HCT116 (cell line): ENCODE results near the gene ABL1. TPM values are rescaled to one million over a fixed set of nuclear protein-coding genes. Genes with fewer than 3 reads are reported as not detected.

Source experiments
- ATAC-seq: fragments of 200-7000 bp; cut with Tn5 transposase; 2 replicates; pipeline ENCODE4 v1.9.1; 2020; ENCODE audit warnings: mild to moderate bottlenecking, moderate library complexity
- BruUV-seq: library from RNA; stranded (reverse); fragments of 400-500 nt; replicated peaks from 2 replicates; lab custom pipeline; 2021; lab: Mats Ljungman, UMichigan
- CTCF ChIA-PET: fragments of 300-600 bp; sonication (Branson Sonifier 250); formaldehyde crosslinking; loops from one replicate; lab custom pipeline; 2021; ENCODE audit warnings: antibody characterized with exemption; lab: Charles Lee
- POLR2A ChIA-PET: fragments of 300-600, 350-600 bp; sonication (Branson Sonifier 250); formaldehyde crosslinking; loops from one replicate; lab custom pipeline; 2021; ENCODE audit warnings: antibody characterized with exemption; lab: Charles Lee
- RAD21 ChIA-PET, 2 experiments: fragments of 300-600 bp; sonication (Branson Sonifier 250); formaldehyde crosslinking; loops; one replicate each; lab custom pipeline; 2023; ENCODE audit warnings: low total read pairs in 2 of 2; ENCODE audit not compliant: uncharacterized antibody in 2 of 2, unreplicated experiment in 2 of 2, low non-redundant PET in 1 of 2; lab: Charles Lee
- DNase-seq: peaks from one replicate; pipeline ENCODE4 v3.0.0-alpha.2; 2010; ENCODE audit warnings: low read depth, low spot score
- H2AFZ ChIP-seq: fragments of 200-600 bp; shearing (Covaris generic), sonication (generic); 2 replicates; pipeline ENCODE4 v1.6.1; 2017; ENCODE audit warnings: low read depth, mixed run types, mixed read lengths, antibody characterized with exemption, low read length; ENCODE audit not compliant: poor library complexity, severe bottlenecking
- H3K27ac ChIP-seq: 2 replicates; pipeline ENCODE4 v1.5.1; 2012; ENCODE audit warnings: low read depth, low read length
- H3K27me3 ChIP-seq: fragments of 200-600 bp; sonication (generic); 2 replicates; pipeline ENCODE4 v1.6.1; 2016; ENCODE audit warnings: mixed run types, low read length, mixed read lengths; ENCODE audit not compliant: insufficient read depth
- H3K36me3 ChIP-seq, 2 experiments: fragments of 200-500 bp in 1 of 2; fragments of 200-600 bp in 1 of 2; sonication (Bioruptor generic) in 1 of 2; sonication (generic) in 1 of 2; 2 replicates each; pipeline versions ENCODE4 v1.5.1 to v1.6.1; 2014 to 2016; ENCODE audit warnings: low read length in 2 of 2, inconsistent platforms in 1 of 2, mixed read lengths in 1 of 2, mixed run types in 1 of 2; ENCODE audit not compliant: insufficient read depth in 2 of 2, control insufficient read depth in 1 of 2
- H3K4me1 ChIP-seq, 2 experiments: fragments of 200-600 bp in 1 of 2; sonication (generic) in 1 of 2; 2 replicates each; pipeline versions ENCODE4 v1.5.1 to v1.6.1; 2012 to 2017; ENCODE audit warnings: low read length in 2 of 2, inconsistent platforms in 1 of 2, mild to moderate bottlenecking in 1 of 2, mixed read lengths in 1 of 2, mixed run types in 1 of 2, moderate library complexity in 1 of 2; ENCODE audit not compliant: insufficient read depth in 2 of 2, control insufficient read depth in 1 of 2
- H3K4me2 ChIP-seq: fragments of 200-600 bp; sonication (generic); 2 replicates; pipeline ENCODE4 v1.6.1; 2017; ENCODE audit warnings: mixed run types, low read length, mixed read lengths
- H3K4me3 ChIP-seq, 2 experiments: fragments of 200-600 bp in 1 of 2; sonication (generic) in 1 of 2; replicated peaks in 1 of 2; 2 replicates each; pipeline ENCODE4 v1.5.1; 2011 to 2016; ENCODE audit warnings: low read length in 2 of 2, control low read depth in 1 of 2, low read depth in 1 of 2, mild to moderate bottlenecking in 1 of 2, mixed read lengths in 1 of 2, mixed run types in 1 of 2
- H3K79me2 ChIP-seq: fragments of 200-600 bp; sonication (generic); 2 replicates; pipeline ENCODE4 v1.6.1; 2017; ENCODE audit warnings: mild to moderate bottlenecking, mixed run types, low read length, moderate library complexity, mixed read lengths; ENCODE audit not compliant: insufficient read depth
- H3K9ac ChIP-seq: fragments of 200-600 bp; sonication (generic); 2 replicates; pipeline ENCODE4 v1.6.1; 2016; ENCODE audit warnings: low read length, mixed read lengths
- H3K9me2 ChIP-seq: fragments of 200-600 bp; sonication (generic), shearing (Covaris generic); 2 replicates; pipeline ENCODE4 v1.6.1; 2017; ENCODE audit warnings: mixed run types, mild to moderate bottlenecking, moderate library complexity; ENCODE audit not compliant: insufficient read depth
- H3K9me3 ChIP-seq, 2 experiments: fragments of 200-500 bp in 1 of 2; fragments of 200-600 bp in 1 of 2; sonication (Bioruptor generic) in 1 of 2; sonication (generic) in 1 of 2; 2 replicates each; pipeline ENCODE4 v1.6.1; 2014 to 2017; ENCODE audit warnings: low read length in 2 of 2, mixed read lengths in 2 of 2, inconsistent platforms in 1 of 2, low read depth in 1 of 2, mild to moderate bottlenecking in 1 of 2, mixed run types in 1 of 2, moderate library complexity in 1 of 2; ENCODE audit not compliant: control insufficient read depth in 1 of 2, insufficient read depth in 1 of 2
- H4K20me1 ChIP-seq: fragments of 200-600 bp; sonication (generic), shearing (Covaris generic); 2 replicates; pipeline ENCODE4 v1.6.1; 2017; ENCODE audit warnings: mixed run types, mild to moderate bottlenecking, moderate library complexity; ENCODE audit not compliant: insufficient read depth
- CEBPB ChIP-seq: IDR thresholded peaks from 2 replicates; pipeline ENCODE4 v1.6.1; 2012; ENCODE audit warnings: low read depth
- EGR1 ChIP-seq: IDR thresholded peaks from 2 replicates; pipeline ENCODE4 v1.6.1; 2012; ENCODE audit warnings: low read depth
- ELF1 ChIP-seq: IDR thresholded peaks from 2 replicates; pipeline ENCODE4 v1.6.1; 2012; ENCODE audit warnings: low read depth, borderline replicate concordance
- EZH2 ChIP-seq: fragments of 200-600 bp; sonication (generic); IDR thresholded peaks from 2 replicates; pipeline ENCODE4 v1.6.1; 2017; ENCODE audit warnings: antibody characterized with exemption, mixed run types
- FOSL1 ChIP-seq: IDR thresholded peaks from 2 replicates; pipeline ENCODE4 v1.6.1; 2012; ENCODE audit warnings: low read depth
- MAX ChIP-seq: IDR thresholded peaks from 2 replicates; pipeline ENCODE4 v1.6.1; 2012
- POLR2AphosphoS5 ChIP-seq: IDR thresholded peaks from 2 replicates; pipeline ENCODE4 v1.6.1; 2011; ENCODE audit warnings: mild to moderate bottlenecking, low read depth, low read length, moderate library complexity
- RAD21 ChIP-seq: IDR thresholded peaks from 2 replicates; pipeline ENCODE4 v1.6.1; 2012; ENCODE audit warnings: low read depth, mild to moderate bottlenecking
- SIN3A ChIP-seq: IDR thresholded peaks from 2 replicates; pipeline ENCODE4 v1.6.1; 2012; ENCODE audit warnings: low read depth
- SRF ChIP-seq: IDR thresholded peaks from 2 replicates; pipeline ENCODE4 v1.6.1; 2012; ENCODE audit warnings: low read depth
- TCF7L2 ChIP-seq: IDR thresholded peaks from 2 replicates; pipeline ENCODE4 v1.7.0; 2011; ENCODE audit warnings: borderline replicate concordance, inconsistent platforms; ENCODE audit not compliant: insufficient read depth, insufficient read length; ENCODE audit errors: extremely low read depth
- YY1 ChIP-seq: IDR thresholded peaks from 2 replicates; pipeline ENCODE4 v1.6.1; 2011; ENCODE audit warnings: low read length, low read depth, moderate library complexity, mild to moderate bottlenecking; ENCODE audit not compliant: insufficient replicate concordance; ENCODE audit errors: extremely low read depth
- ZBTB33 ChIP-seq: IDR thresholded peaks from 2 replicates; pipeline ENCODE4 v1.6.1; 2011; ENCODE audit warnings: mild to moderate bottlenecking, low read length, moderate library complexity; ENCODE audit not compliant: insufficient replicate concordance; ENCODE audit errors: extremely low read depth
- ZFX ChIP-seq: fragments of 450-650 bp; IDR thresholded peaks from 2 replicates; pipeline ENCODE4 v1.6.1; 2017
- intact Hi-C: fragments of 100-400 bp; cut with micrococcal nuclease; formaldehyde crosslinking; loops from 2 replicates; pipeline ENCODE4 v1.10.0; 2022
- total RNA-seq: library from RNA; stranded (reverse); gene quantifications from one replicate; pipeline ENCODE4 v1.2.1, GENCODE V29; 2021; ENCODE audit not compliant: unreplicated experiment
- TF ChIP-seq, protein P1 (sequence below): IDR thresholded peaks from 2 replicates; pipeline ENCODE4 v1.6.1; 2012
- TF ChIP-seq, protein P2 (sequence below): IDR thresholded peaks from 2 replicates; pipeline ENCODE4 v1.6.1; 2012; ENCODE audit warnings: low read depth

The ABL1 gene
- total RNA-seq, 1 experiment from 2014 or later: 54.7 TPM

- Histone ChIP-seq H3K79me2 (no peaks in the 10 kb centered on the region), H3K27ac (no peak overlapping the region), H4K20me1 (no peaks in the 10 kb centered on the region), H3K36me3 (no peaks in the 10 kb centered on the region), H3K9ac (no peak overlapping the region), H2AFZ (no peak overlapping the region), H3K4me1 (no peaks in the 10 kb centered on the region), H3K9me2 (no peaks in the 10 kb centered on the region), H3K27me3 (no peaks in the 10 kb centered on the region), H3K4me3 (no peak overlapping the region), H3K4me2 (no peak overlapping the region), H3K9me3 (no peaks in the 10 kb centered on the region)
- ChIA-PET POLR2A (no interaction called here), CTCF (interaction anchor here (0.9 kb wide), 1 partner anchor 96 kb away, joined by 3 read pairs; no protein-coding TSS in a partner anchor), RAD21 (no interaction called here)
- intact Hi-C loops: no loop called here
- no peak for ATAC-seq
- no peak for TF ChIP-seq SIN3A
- TF ChIP-seq RAD21: no peak
- TF ChIP-seq, protein P1, sequence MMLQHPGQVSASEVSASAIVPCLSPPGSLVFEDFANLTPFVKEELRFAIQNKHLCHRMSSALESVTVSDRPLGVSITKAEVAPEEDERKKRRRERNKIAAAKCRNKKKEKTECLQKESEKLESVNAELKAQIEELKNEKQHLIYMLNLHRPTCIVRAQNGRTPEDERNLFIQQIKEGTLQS: no peak
- no peak for TF ChIP-seq SRF
- no peak for TF ChIP-seq MAX
- no peak for TF ChIP-seq EZH2
- no peak for TF ChIP-seq FOSL1
- TF ChIP-seq TCF7L2: no peak
- TF ChIP-seq POLR2AphosphoS5: no peak
- TF ChIP-seq, protein P2, sequence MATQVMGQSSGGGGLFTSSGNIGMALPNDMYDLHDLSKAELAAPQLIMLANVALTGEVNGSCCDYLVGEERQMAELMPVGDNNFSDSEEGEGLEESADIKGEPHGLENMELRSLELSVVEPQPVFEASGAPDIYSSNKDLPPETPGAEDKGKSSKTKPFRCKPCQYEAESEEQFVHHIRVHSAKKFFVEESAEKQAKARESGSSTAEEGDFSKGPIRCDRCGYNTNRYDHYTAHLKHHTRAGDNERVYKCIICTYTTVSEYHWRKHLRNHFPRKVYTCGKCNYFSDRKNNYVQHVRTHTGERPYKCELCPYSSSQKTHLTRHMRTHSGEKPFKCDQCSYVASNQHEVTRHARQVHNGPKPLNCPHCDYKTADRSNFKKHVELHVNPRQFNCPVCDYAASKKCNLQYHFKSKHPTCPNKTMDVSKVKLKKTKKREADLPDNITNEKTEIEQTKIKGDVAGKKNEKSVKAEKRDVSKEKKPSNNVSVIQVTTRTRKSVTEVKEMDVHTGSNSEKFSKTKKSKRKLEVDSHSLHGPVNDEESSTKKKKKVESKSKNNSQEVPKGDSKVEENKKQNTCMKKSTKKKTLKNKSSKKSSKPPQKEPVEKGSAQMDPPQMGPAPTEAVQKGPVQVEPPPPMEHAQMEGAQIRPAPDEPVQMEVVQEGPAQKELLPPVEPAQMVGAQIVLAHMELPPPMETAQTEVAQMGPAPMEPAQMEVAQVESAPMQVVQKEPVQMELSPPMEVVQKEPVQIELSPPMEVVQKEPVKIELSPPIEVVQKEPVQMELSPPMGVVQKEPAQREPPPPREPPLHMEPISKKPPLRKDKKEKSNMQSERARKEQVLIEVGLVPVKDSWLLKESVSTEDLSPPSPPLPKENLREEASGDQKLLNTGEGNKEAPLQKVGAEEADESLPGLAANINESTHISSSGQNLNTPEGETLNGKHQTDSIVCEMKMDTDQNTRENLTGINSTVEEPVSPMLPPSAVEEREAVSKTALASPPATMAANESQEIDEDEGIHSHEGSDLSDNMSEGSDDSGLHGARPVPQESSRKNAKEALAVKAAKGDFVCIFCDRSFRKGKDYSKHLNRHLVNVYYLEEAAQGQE: no peak
- no peak for TF ChIP-seq EGR1
- TF ChIP-seq ZFX: no peak
- TF ChIP-seq ZBTB33: no peak
- TF ChIP-seq ELF1: no peak
- no peak for TF ChIP-seq YY1
- no peak for TF ChIP-seq CEBPB
- BruUV-seq: no TSS peak
- DNase-seq: no peak
These were observed 67.4 kb downstream of the ABL1 start for GRCh38 chr9:130902204-130903185.
